Measurements from ENCODE around the gene PLEKHM2.

DNA sequence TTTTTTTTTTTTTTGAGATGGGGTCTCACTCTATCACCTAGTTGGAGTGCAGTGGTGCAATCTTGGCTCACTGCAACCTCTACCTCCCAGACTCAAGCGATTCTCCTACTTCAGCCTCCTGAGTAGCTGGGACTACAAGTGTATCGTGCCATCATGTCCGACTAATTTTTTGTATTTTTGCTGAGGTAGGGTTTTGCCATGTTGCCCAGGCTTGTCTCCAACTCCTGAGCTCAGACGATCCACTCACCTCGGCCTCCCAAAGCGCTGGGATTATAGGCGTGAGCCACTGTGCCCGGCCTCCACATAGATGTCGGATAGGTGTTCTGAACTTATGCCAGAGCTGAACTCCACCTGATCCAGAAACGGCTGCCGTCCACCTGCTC, 21.1 kb downstream of the PLEKHM2 start:
- TF ChIP-seq, protein P1, sequence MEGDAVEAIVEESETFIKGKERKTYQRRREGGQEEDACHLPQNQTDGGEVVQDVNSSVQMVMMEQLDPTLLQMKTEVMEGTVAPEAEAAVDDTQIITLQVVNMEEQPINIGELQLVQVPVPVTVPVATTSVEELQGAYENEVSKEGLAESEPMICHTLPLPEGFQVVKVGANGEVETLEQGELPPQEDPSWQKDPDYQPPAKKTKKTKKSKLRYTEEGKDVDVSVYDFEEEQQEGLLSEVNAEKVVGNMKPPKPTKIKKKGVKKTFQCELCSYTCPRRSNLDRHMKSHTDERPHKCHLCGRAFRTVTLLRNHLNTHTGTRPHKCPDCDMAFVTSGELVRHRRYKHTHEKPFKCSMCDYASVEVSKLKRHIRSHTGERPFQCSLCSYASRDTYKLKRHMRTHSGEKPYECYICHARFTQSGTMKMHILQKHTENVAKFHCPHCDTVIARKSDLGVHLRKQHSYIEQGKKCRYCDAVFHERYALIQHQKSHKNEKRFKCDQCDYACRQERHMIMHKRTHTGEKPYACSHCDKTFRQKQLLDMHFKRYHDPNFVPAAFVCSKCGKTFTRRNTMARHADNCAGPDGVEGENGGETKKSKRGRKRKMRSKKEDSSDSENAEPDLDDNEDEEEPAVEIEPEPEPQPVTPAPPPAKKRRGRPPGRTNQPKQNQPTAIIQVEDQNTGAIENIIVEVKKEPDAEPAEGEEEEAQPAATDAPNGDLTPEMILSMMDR (IDR thresholded peaks at IDR 0.05; ENCODE audit: poor library complexity): no peak
- TF ChIP-seq EZH2 (IDR thresholded peaks at IDR 0.05; ENCODE audit: borderline replicate concordance) (no peak), EZH2phosphoT487 (IDR thresholded peaks at IDR 0.05; ENCODE audit: low read depth, severe bottlenecking, unreplicated experiment) (no peak)

Data from hepatocyte (in vitro differentiated cells).